DOHH2 (cell line): ENCODE data around the gene IL1RN.

Experiments
- CTCF ChIP-seq: fragments of 200-600 bp; sonication (generic); IDR thresholded peaks from one replicate; pipeline ENCODE4 v1.5.1; 2014; ENCODE audit warnings: antibody characterized with exemption, mild to moderate bottlenecking, low read depth, low read length; ENCODE audit not compliant: poor library complexity, severe bottlenecking
- EZH2phosphoT487 ChIP-seq: fragments of 200-600 bp; sonication (generic); IDR thresholded peaks from 2 replicates; pipeline ENCODE4 v1.6.1; 2017; ENCODE audit warnings: borderline replicate concordance, mild to moderate bottlenecking, antibody characterized with exemption, low read length, moderate library complexity, mixed read lengths

GRCh38 chr2:113157897-113158753 lies 30.7 kb downstream of the IL1RN start:
- TF ChIP-seq CTCF (no peak), EZH2phosphoT487 (no peak)
